Esophagus (tissue), 2 donors: Measurements from ENCODE around the gene RPS6KC1. TPM values are rescaled to one million over a fixed set of nuclear protein-coding genes. Genes with fewer than 3 reads are reported as not detected.
"Not testable (repeated sequence)": the region's sequence is repeated elsewhere in the genome, so short reads cannot be mapped to it uniquely, and the experiment has no call there.

Source experiments
- H3K27ac ChIP-seq, 2 donors: one replicate each; pipeline ENCODE4 v1.5.1; 2013; ENCODE audit warnings: low read depth in 2 of 2, mild to moderate bottlenecking in 2 of 2, inconsistent platforms in 1 of 2, low read length in 1 of 2, moderate library complexity in 1 of 2
- H3K27me3 ChIP-seq, 2 donors: one replicate each; pipeline ENCODE4 v1.6.1; 2013; ENCODE audit warnings: low read length in 2 of 2, control low read depth in 1 of 2, mild to moderate bottlenecking in 1 of 2; ENCODE audit not compliant: insufficient read depth in 2 of 2, control insufficient read depth in 1 of 2
- H3K36me3 ChIP-seq, 2 donors: one replicate each; pipeline ENCODE4 v1.6.1; 2013; ENCODE audit warnings: low read length in 1 of 2; ENCODE audit not compliant: control insufficient read depth in 2 of 2, insufficient read depth in 2 of 2
- H3K4me1 ChIP-seq, 2 donors: one replicate each; pipeline ENCODE4 v1.6.1; 2013; ENCODE audit warnings: low read length in 1 of 2; ENCODE audit not compliant: control insufficient read depth in 2 of 2, insufficient read depth in 2 of 2
- H3K4me3 ChIP-seq, 2 donors: one replicate each; pipeline ENCODE4 v1.5.1; 2013; ENCODE audit warnings: low read length in 2 of 2, mild to moderate bottlenecking in 2 of 2, low read depth in 1 of 2, moderate library complexity in 1 of 2
- H3K9me3 ChIP-seq, 2 donors: one replicate each; pipeline ENCODE4 v1.6.1; 2013; ENCODE audit warnings: mild to moderate bottlenecking in 2 of 2, low read depth in 1 of 2, low read length in 1 of 2, moderate library complexity in 1 of 2; ENCODE audit not compliant: control insufficient read depth in 2 of 2, insufficient read depth in 1 of 2
- WGBS, 2 donors: extraction: QIAGEN DNeasy Blood & Tissue Kit; methylation state at CpG; one replicate each; pipeline ENCODE4 v1.1.7; 2013; 5-methylcytosine and 5-hydroxymethylcytosine counted together
- polyA plus RNA-seq, 2 donors: library from polyadenylated mRNA; stranded (reverse); fragments of 200-250 nt; gene quantifications; one replicate each; pipeline ENCODE4 v1.2.3, GENCODE V29; 2013
- donor health status: healthy with polysubstance abuse.
- donor health status: Bipolar disorder and iron deficiency.

RPS6KC1 gene
- polyA plus RNA-seq: 1 to 10 TPM; 2.2 to 3.8 TPM

GRCh38 chr1:213051127-213051880 is at the start of gene RPS6KC1:
Gene RPS6KC1, plus strand, starts transcription at chr1:213051241. Its CDS starts 164 bp downstream, at chr1:213051405.
- peaks cover 0 to 1% of the 10 kb centered on the region in 2 donors for H3K4me1 ChIP-seq
- no peaks in the 10 kb centered on the region for H3K27me3 ChIP-seq
- peak within 1 kb of the TSS; percentile 78 to 86 for H3K27ac ChIP-seq
- H3K4me3 ChIP-seq: peak within 1 kb of the TSS; percentile 90 to 99
- 0% methylated on average over 42 of the region's 42 CpGs for WGBS, 2 donors
- no peaks in the 10 kb centered on the region for H3K36me3 ChIP-seq
- H3K9me3 ChIP-seq: no peaks in the 10 kb centered on the region

GRCh38 chr1:213003256-213003655 is 47.8 kb upstream of the RPS6KC1 start:
- H3K36me3 ChIP-seq: peaks cover 2 to 4% of the 10 kb centered on the region in 2 donors
- H3K9me3 ChIP-seq: no peaks in the 10 kb centered on the region
- no peak overlapping the region for H3K4me3 ChIP-seq
- WGBS, 2 donors: 79 to 83% methylated on average over 3 of the region's 3 CpGs
- H3K4me1 ChIP-seq: no peaks in the 10 kb centered on the region
- H3K27ac ChIP-seq: no peak overlapping the region
- no peaks in the 10 kb centered on the region for H3K27me3 ChIP-seq

- Histone ChIP-seq H3K36me3 (peaks cover 0 to 4% of the 10 kb centered on the region in 2 donors), H3K9me3 (no peaks in the 10 kb centered on the region), H3K27me3 (no peaks in the 10 kb centered on the region), H3K27ac (no peak overlapping the region), H3K4me3 (no peak overlapping the region), H3K4me1 (no peaks in the 10 kb centered on the region)
- WGBS, 2 donors: 85 to 89% methylated on average over 2 of the region's 2 CpGs
Measured at GRCh38 chr1:213008564-213008963, 42.5 kb upstream of the RPS6KC1 start.

- 10 to 12% methylated on average over 7 of the region's 7 CpGs for WGBS, 2 donors
- peak overlapping the region; percentile 80 to 89 for H3K4me3 ChIP-seq
- no peaks in the 10 kb centered on the region for H3K4me1 ChIP-seq
- no peaks in the 10 kb centered on the region for H3K9me3 ChIP-seq
- no peaks in the 10 kb centered on the region for H3K36me3 ChIP-seq
- H3K27ac ChIP-seq: no peak overlapping the region
- H3K27me3 ChIP-seq: no peaks in the 10 kb centered on the region
Measured at GRCh38 chr1:213014642-213015041, 36.4 kb upstream of the RPS6KC1 start.

GRCh38 chr1:213015099-213016050 is 35.7 kb upstream of the RPS6KC1 start, which contains the start of gene ANGEL2:
Gene ANGEL2, minus strand, starts transcription at chr1:213015867. Its CDS starts 196 bp downstream, at chr1:213015671.
- no peaks in the 10 kb centered on the region for H3K27me3 ChIP-seq
- WGBS, 2 donors: 0 to 1% methylated on average over 43 to 66 of the region's 66 CpGs
- no peaks in the 10 kb centered on the region for H3K4me1 ChIP-seq
- H3K9me3 ChIP-seq: no peaks in the 10 kb centered on the region
- peak within 1 kb of the TSS; percentile 95 to 96 for H3K27ac ChIP-seq
- peak within 1 kb of the TSS; percentile 80 to 89 for H3K4me3 ChIP-seq
- no peaks in the 10 kb centered on the region for H3K36me3 ChIP-seq

- Histone ChIP-seq H3K27ac (no peak overlapping the region), H3K4me3 (no peak overlapping the region)
- 94 to 95% methylated on average over 9 of the region's 9 CpGs for WGBS, 2 donors
Measured at GRCh38 chr1:213017447-213018273, 33.4 kb upstream of the RPS6KC1 start.

GRCh38 chr1:213019450-213019849 is 31.6 kb upstream of the RPS6KC1 start:
- H3K9me3 ChIP-seq: no peaks in the 10 kb centered on the region
- no peaks in the 10 kb centered on the region for H3K4me1 ChIP-seq
- no peaks in the 10 kb centered on the region for H3K27me3 ChIP-seq
- no peaks in the 10 kb centered on the region for H3K36me3 ChIP-seq
- no peak overlapping the region for H3K4me3 ChIP-seq
- no peak overlapping the region for H3K27ac ChIP-seq
- whole genome bisulfite sequencing, 2 donors: 87 to 94% methylated on average over 4 of the region's 4 CpGs

More at GRCh38 chr1:213017447-213018273, 33.4 kb upstream of the RPS6KC1 start:
- Histone ChIP-seq H3K36me3 (no peaks in the 10 kb centered on the region), H3K27me3 (no peaks in the 10 kb centered on the region), H3K4me1 (no peaks in the 10 kb centered on the region), H3K9me3 (no peaks in the 10 kb centered on the region)

GRCh38 chr1:213020016-213020415 is 31.0 kb upstream of the RPS6KC1 start:
- no peaks in the 10 kb centered on the region for H3K4me1 ChIP-seq
- H3K27ac ChIP-seq: no peak overlapping the region
- no peaks in the 10 kb centered on the region for H3K27me3 ChIP-seq
- H3K9me3 ChIP-seq: no peaks in the 10 kb centered on the region
- no peak overlapping the region for H3K4me3 ChIP-seq
- 95 to 96% methylated on average over 3 of the region's 3 CpGs for WGBS, 2 donors
- H3K36me3 ChIP-seq: no peaks in the 10 kb centered on the region

- 84 to 91% methylated on average over 3 of the region's 3 CpGs for WGBS, 2 donors
- H3K36me3 ChIP-seq, H3K4me3 ChIP-seq, H3K27me3 ChIP-seq, H3K9me3 ChIP-seq, H3K27ac ChIP-seq, H3K4me1 ChIP-seq: not testable (repeated sequence)
Measured at GRCh38 chr1:213027024-213027423, 24.0 kb upstream of the RPS6KC1 start.
